Smooth muscle cell (in vitro differentiated cells): ENCODE measurements around the gene HES3. TPM values are rescaled to one million over a fixed set of nuclear protein-coding genes. Genes with fewer than 3 reads are reported as not detected.

Source experiments
- DNase-seq: peaks from one replicate; lab custom pipeline; 2025; ENCODE audit not compliant: unreplicated experiment; lab: John Stamatoyannopoulos, UW
- H2AFZ ChIP-seq: fragments of 200-600 bp; sonication (generic); 2 replicates; pipeline ENCODE4 v1.6.0; 2016; ENCODE audit warnings: antibody characterized with exemption, low read depth, mild to moderate bottlenecking
- H3F3A ChIP-seq: fragments of 200-600 bp; sonication (generic); 2 replicates; pipeline ENCODE4 v1.6.0; 2017; ENCODE audit warnings: antibody characterized with exemption, low read depth
- H3K27ac ChIP-seq: fragments of 200-600 bp; sonication (generic); 2 replicates; pipeline ENCODE4 v1.5.1; 2016; ENCODE audit warnings: low read depth, mild to moderate bottlenecking
- H3K27me3 ChIP-seq: fragments of 200-600 bp; sonication (generic); 2 replicates; pipeline ENCODE4 v1.6.1; 2016; ENCODE audit warnings: low read depth, mild to moderate bottlenecking
- H3K36me3 ChIP-seq: fragments of 200-600 bp; sonication (generic); 2 replicates; pipeline ENCODE4 v1.5.1; 2016; ENCODE audit warnings: low read depth
- H3K4me1 ChIP-seq: fragments of 200-600 bp; sonication (generic); 2 replicates; pipeline ENCODE4 v1.5.1; 2016; ENCODE audit warnings: low read depth
- H3K4me2 ChIP-seq: fragments of 200-600 bp; sonication (generic); 2 replicates; pipeline ENCODE4 v1.6.0; 2016; ENCODE audit warnings: mild to moderate bottlenecking
- H3K4me3 ChIP-seq: fragments of 200-600 bp; sonication (generic); 2 replicates; pipeline ENCODE4 v1.5.1; 2016; ENCODE audit warnings: mild to moderate bottlenecking
- H3K79me2 ChIP-seq: fragments of 200-600 bp; sonication (generic); 2 replicates; pipeline ENCODE4 v1.6.0; 2016; ENCODE audit warnings: low read depth, mild to moderate bottlenecking
- H3K9ac ChIP-seq: fragments of 200-600 bp; sonication (generic); 2 replicates; pipeline ENCODE4 v1.6.0; 2016; ENCODE audit warnings: low read depth
- H3K9me3 ChIP-seq: fragments of 200-600 bp; sonication (generic); replicated peaks from 2 replicates; pipeline ENCODE4 v1.5.1; 2016; ENCODE audit warnings: low read depth
- H4K20me1 ChIP-seq: fragments of 200-600 bp; sonication (generic); 2 replicates; pipeline ENCODE4 v1.6.0; 2016; ENCODE audit warnings: low read depth
- CTCF ChIP-seq: fragments of 200-600 bp; sonication (generic); IDR thresholded peaks from 2 replicates; pipeline ENCODE4 v1.5.1; 2017; ENCODE audit warnings: borderline replicate concordance, mild to moderate bottlenecking, antibody characterized with exemption; ENCODE audit not compliant: insufficient read depth, poor library complexity, severe bottlenecking
- WGBS: methylation state at CpG from one replicate; pipeline ENCODE4 v1.1.7; 2016; ENCODE audit warnings: low lambda C conversion rate; 5-methylcytosine and 5-hydroxymethylcytosine counted together
- polyA plus RNA-seq: library from polyadenylated mRNA; unstranded; fragments of >200 nt; fragmentation: Nextera tagmentation; extraction: Ambion mirVana; gene quantifications from 2 replicates; pipeline ENCODE4 v1.2.1, GENCODE V29; 2016
- total RNA-seq: library from RNA; depleted of rRNA; stranded (reverse); fragments of >200 nt; gene quantifications from 2 replicates; pipeline ENCODE4 v1.2.3, GENCODE V29; 2014

The HES3 gene
- total and polyA plus RNA-seq, 2 experiments from 2014 or later: not detected

GRCh38 chr1:6287431-6287886 is 43.5 kb downstream of the HES3 start:
- Histone ChIP-seq H3K27ac (no peak overlapping the region), H2AFZ (no peak overlapping the region), H3K4me3 (no peak overlapping the region), H3K9ac (no peak overlapping the region), H3F3A (no peaks in the 10 kb centered on the region), H3K4me1 (no peaks in the 10 kb centered on the region), H3K27me3 (no peaks in the 10 kb centered on the region), H3K36me3 (no peaks in the 10 kb centered on the region), H3K4me2 (no peak overlapping the region), H3K9me3 (no peaks in the 10 kb centered on the region), H3K79me2 (no peaks in the 10 kb centered on the region), H4K20me1 (no peaks in the 10 kb centered on the region)
- WGBS: 96% methylated on average over 10 of the region's 10 CpGs
- no peak for TF ChIP-seq CTCF
- no peak for DNase-seq

- Histone ChIP-seq H3K36me3 (no peaks in the 10 kb centered on the region), H4K20me1 (no peaks in the 10 kb centered on the region), H3K4me1 (no peaks in the 10 kb centered on the region), H3K79me2 (no peaks in the 10 kb centered on the region), H3K9me3 (no peaks in the 10 kb centered on the region), H3K9ac (no peak overlapping the region), H3K4me2 (no peak overlapping the region), H3K4me3 (no peak overlapping the region), H3K27me3 (no peaks in the 10 kb centered on the region), H2AFZ (no peak overlapping the region), H3F3A (no peaks in the 10 kb centered on the region), H3K27ac (no peak overlapping the region)
- no peak for DNase-seq
- no peak for TF ChIP-seq CTCF
- 97% methylated on average over 14 of the region's 14 CpGs for whole genome bisulfite sequencing
Observed at GRCh38 chr1:6288026-6288425, 44.0 kb downstream of the HES3 start.

- Histone ChIP-seq H3K4me3 (no peak overlapping the region), H2AFZ (no peak overlapping the region), H3K36me3 (no peaks in the 10 kb centered on the region), H3K4me2 (no peak overlapping the region), H4K20me1 (no peaks in the 10 kb centered on the region), H3K27ac (no peak overlapping the region), H3F3A (no peaks in the 10 kb centered on the region), H3K4me1 (no peaks in the 10 kb centered on the region), H3K9me3 (no peaks in the 10 kb centered on the region), H3K9ac (no peak overlapping the region), H3K79me2 (no peaks in the 10 kb centered on the region), H3K27me3 (no peaks in the 10 kb centered on the region)
- no peak for DNase-seq
- TF ChIP-seq CTCF: no peak
- 92% methylated on average over 10 of the region's 10 CpGs for whole genome bisulfite sequencing
Observed at GRCh38 chr1:6288665-6289064, 44.7 kb downstream of the HES3 start.

GRCh38 chr1:6292102-6292501 is 48.1 kb downstream of the HES3 start:
- WGBS: 97% methylated on average over 10 of the region's 10 CpGs
- Histone ChIP-seq H3F3A (no peaks in the 10 kb centered on the region), H2AFZ (no peak overlapping the region)

More at GRCh38 chr1:6292102-6292501, 48.1 kb downstream of the HES3 start:
- Histone ChIP-seq H3K4me2 (no peak overlapping the region), H3K27me3 (no peaks in the 10 kb centered on the region), H3K4me3 (no peak overlapping the region), H3K9ac (no peak overlapping the region), H3K36me3 (no peaks in the 10 kb centered on the region), H3K9me3 (no peaks in the 10 kb centered on the region), H4K20me1 (no peaks in the 10 kb centered on the region), H3K27ac (no peak overlapping the region), H3K4me1 (no peaks in the 10 kb centered on the region), H3K79me2 (no peaks in the 10 kb centered on the region)
- DNase-seq: no peak
- no peak for TF ChIP-seq CTCF
